B cell (primary cell): ENCODE measurements around the gene CSMD2.

Source experiments
- EZH2 ChIP-seq: IDR thresholded peaks from 2 replicates; pipeline ENCODE4 v1.6.1; 2012; ENCODE audit warnings: borderline replicate concordance, low read depth, mild to moderate bottlenecking, moderate library complexity, low read length; ENCODE audit not compliant: insufficient read depth, poor library complexity, severe bottlenecking
- TF ChIP-seq, protein P1 (sequence below): fragments of 200-600 bp; IDR thresholded peaks from one replicate; pipeline ENCODE4 v1.8.0; 2022; ENCODE audit warnings: antibody characterized with exemption, mild to moderate bottlenecking

DNA sequence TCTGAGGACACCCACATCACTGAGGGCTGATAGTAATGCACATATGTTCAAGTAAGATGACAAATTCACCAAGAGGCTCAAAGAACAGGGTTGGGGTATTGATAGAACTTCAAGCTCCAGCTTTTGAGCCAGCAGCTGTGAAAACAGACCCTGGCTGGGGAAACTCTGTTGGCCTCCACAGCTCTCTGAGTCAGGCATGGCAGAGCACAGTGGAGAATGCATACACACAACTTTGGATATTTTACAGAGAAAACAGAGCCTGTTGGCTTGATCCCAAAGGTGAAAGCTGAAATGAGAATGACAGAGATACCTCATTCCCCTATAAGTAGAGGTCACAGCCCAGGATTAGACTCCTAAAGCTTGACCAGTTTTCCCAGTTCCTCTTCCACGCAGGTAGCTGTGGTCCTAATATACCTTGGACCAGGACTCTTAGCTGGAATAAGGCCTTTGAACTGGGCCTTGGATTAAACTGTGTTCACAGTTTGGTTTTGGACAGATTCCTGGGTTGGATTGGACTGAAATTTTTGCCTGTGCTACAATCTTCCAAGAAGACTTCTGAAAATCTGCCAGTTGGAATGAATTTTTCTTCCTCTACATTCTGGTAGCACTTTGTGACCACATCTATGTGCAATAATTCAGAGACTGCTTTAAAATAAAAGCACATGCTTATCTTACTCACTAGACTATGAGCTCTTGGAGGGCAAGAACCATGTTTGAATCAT is 402.8 kb downstream of the CSMD2 start:
- TF ChIP-seq, protein P1, sequence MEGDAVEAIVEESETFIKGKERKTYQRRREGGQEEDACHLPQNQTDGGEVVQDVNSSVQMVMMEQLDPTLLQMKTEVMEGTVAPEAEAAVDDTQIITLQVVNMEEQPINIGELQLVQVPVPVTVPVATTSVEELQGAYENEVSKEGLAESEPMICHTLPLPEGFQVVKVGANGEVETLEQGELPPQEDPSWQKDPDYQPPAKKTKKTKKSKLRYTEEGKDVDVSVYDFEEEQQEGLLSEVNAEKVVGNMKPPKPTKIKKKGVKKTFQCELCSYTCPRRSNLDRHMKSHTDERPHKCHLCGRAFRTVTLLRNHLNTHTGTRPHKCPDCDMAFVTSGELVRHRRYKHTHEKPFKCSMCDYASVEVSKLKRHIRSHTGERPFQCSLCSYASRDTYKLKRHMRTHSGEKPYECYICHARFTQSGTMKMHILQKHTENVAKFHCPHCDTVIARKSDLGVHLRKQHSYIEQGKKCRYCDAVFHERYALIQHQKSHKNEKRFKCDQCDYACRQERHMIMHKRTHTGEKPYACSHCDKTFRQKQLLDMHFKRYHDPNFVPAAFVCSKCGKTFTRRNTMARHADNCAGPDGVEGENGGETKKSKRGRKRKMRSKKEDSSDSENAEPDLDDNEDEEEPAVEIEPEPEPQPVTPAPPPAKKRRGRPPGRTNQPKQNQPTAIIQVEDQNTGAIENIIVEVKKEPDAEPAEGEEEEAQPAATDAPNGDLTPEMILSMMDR = no peak
- no peak for TF ChIP-seq EZH2
